ENCODE results near the gene ZIC4.

ZIC4 gene

GRCh38 chr3:147341727-147342126 lies 64.6 kb downstream of the ZIC4 start:
- no peak for DNase-seq

GRCh38 chr3:147336543-147337278 lies 69.6 kb downstream of the ZIC4 start:
- no peak for DNase-seq

All from MV-4-11 (cell line).